Mucosa of descending colon (tissue), 3 donors: ENCODE data around the gene LRRC8E. TPM values are rescaled to one million over a fixed set of nuclear protein-coding genes. Genes with fewer than 3 reads are reported as not detected.
"Not testable (repeated sequence)": the region's sequence is repeated elsewhere in the genome, so short reads cannot be mapped to it uniquely, and the experiment has no call there.

Experiments
- ATAC-seq: fragments of 200-7000 bp; cut with Tn5 transposase; one replicate; pipeline ENCODE4 v1.9.1; 2020; ENCODE audit warnings: mild to moderate bottlenecking, moderate library complexity
- DNase-seq, 3 donors: peaks; one replicate each; pipeline ENCODE4 v3.0.0-alpha.2; 2020
- H3K36me3 ChIP-seq: fragments of 200-600 bp; one replicate; pipeline ENCODE4 v1.8.0; 2021; ENCODE audit warnings: low read depth, mild to moderate bottlenecking
- H3K4me1 ChIP-seq: fragments of 200-600 bp; one replicate; pipeline ENCODE4 v1.8.0; 2021; ENCODE audit warnings: low read depth, mild to moderate bottlenecking
- H3K4me3 ChIP-seq: fragments of 200-600 bp; one replicate; pipeline ENCODE4 v1.8.0; 2021; ENCODE audit warnings: mild to moderate bottlenecking
- H3K9me3 ChIP-seq: fragments of 200-600 bp; one replicate; pipeline ENCODE4 v1.8.0; 2021; ENCODE audit warnings: mild to moderate bottlenecking
- CTCF ChIP-seq: fragments of 200-600 bp; IDR thresholded peaks from one replicate; pipeline ENCODE4 v1.8.0; 2022; ENCODE audit warnings: antibody characterized with exemption, mild to moderate bottlenecking
- intact Hi-C, 2 donors: fragments of 100-400 bp; cut with DNase I in 1 of 2; cut with micrococcal nuclease in 1 of 2; formaldehyde crosslinking; loops; one replicate each; pipeline versions ENCODE4 v1.11.0 to v1.11.1; 2022; cut with DNase I, micrococcal nuclease
- total RNA-seq, 3 donors: library from RNA; stranded (reverse); fragmentation: NEBNext Ultra II Directional in 2 of 3; extraction: Animal tissue kit (Norgen Biotek cat#: 25700) in 2 of 3; gene quantifications; one replicate each; pipeline versions ENCODE4 v1.2.1 to v1.2.4, GENCODE V29; 2021 to 2023
- donor health status: DM: no; HTN: no; CAD: no; lungs with moderate emphysema.
- donor health status: DM: no; HTN: no; CAD: no.
- donor health status: DM: no; HTN: yes; CAD: no.

The LRRC8E gene
- total RNA-seq, 3 donors from 2014 or later, result 0.32 to 1.5 (median 1.3) TPM

GRCh38 chr19:7915250-7916102 lies 27.2 kb downstream of the LRRC8E start:
- ATAC-seq (no peak), DNase-seq (no peak)
- Histone ChIP-seq H3K36me3 (peaks cover 13% of the 10 kb centered on the region), H3K9me3 (no peaks in the 10 kb centered on the region), H3K4me3 (no peak overlapping the region), H3K4me1 (peaks cover 40% of the 10 kb centered on the region)
- intact Hi-C loops, result no loop called here
- no peak for TF ChIP-seq CTCF

GRCh38 chr19:7916103-7916954 lies 28.0 kb downstream of the LRRC8E start:
- Histone ChIP-seq H3K36me3 (peaks cover 11% of the 10 kb centered on the region), H3K4me1 (peaks cover 42% of the 10 kb centered on the region), H3K4me3 (no peak overlapping the region), H3K9me3 (no peaks in the 10 kb centered on the region)
- TF ChIP-seq CTCF, result no peak
- intact Hi-C loops, result no loop called here
- DNase-seq, result peak in 2 of 3 donors; percentile 67 to 69
- no peak for ATAC-seq

GRCh38 chr19:7916955-7917266 lies 28.6 kb downstream of the LRRC8E start:
- H3K4me1 ChIP-seq, result peaks cover 48% of the 10 kb centered on the region
- DNase-seq, result no peak

GRCh38 chr19:7917267-7918061 lies 29.2 kb downstream of the LRRC8E start:
- no peak for ATAC-seq

More at GRCh38 chr19:7916955-7917266, 28.6 kb downstream of the LRRC8E start:
- H3K4me3 ChIP-seq, result no peak overlapping the region
- peaks cover 5% of the 10 kb centered on the region for H3K36me3 ChIP-seq
- intact Hi-C loops, result no loop called here
- ATAC-seq, result no peak
- H3K9me3 ChIP-seq, result no peaks in the 10 kb centered on the region
- no peak for TF ChIP-seq CTCF

GRCh38 chr19:7918062-7918614 lies 29.8 kb downstream of the LRRC8E start:
- H3K4me3 ChIP-seq, H3K9me3 ChIP-seq, intact Hi-C loops, H3K36me3 ChIP-seq, ATAC-seq: not testable (repeated sequence)
- peak in 1 of 3 donors; percentile 26 for DNase-seq
- peaks cover 51% of the 10 kb centered on the region for H3K4me1 ChIP-seq

More at GRCh38 chr19:7917267-7918061, 29.2 kb downstream of the LRRC8E start:
- Histone ChIP-seq H3K4me3 (no peak overlapping the region), H3K9me3 (no peaks in the 10 kb centered on the region), H3K4me1 (peaks cover 51% of the 10 kb centered on the region), H3K36me3 (no peaks in the 10 kb centered on the region)
- peak; percentile 63 to 76 (median 66) for DNase-seq
- intact Hi-C loops, result no loop called here
- peak; percentile 60 for TF ChIP-seq CTCF
